WTC11 (cell line): ENCODE data around the gene FALEC. TPM values are rescaled to one million over a fixed set of nuclear protein-coding genes. Genes with fewer than 3 reads are reported as not detected.

Source experiments
- ATAC-seq: fragments of 200-7000 bp; cut with Tn5 transposase; 2 replicates; pipeline ENCODE4 v1.10.0; 2021; ENCODE audit warnings: mild to moderate bottlenecking, moderate library complexity
- CTCF ChIA-PET: fragments of 300-600 bp; sonication (Branson Sonifier 250); formaldehyde crosslinking; loops from one replicate; lab custom pipeline; 2021; ENCODE audit warnings: antibody characterized with exemption; lab: Charles Lee
- POLR2A ChIA-PET: fragments of 350-600 bp; sonication (Branson Sonifier 250); formaldehyde crosslinking; loops from one replicate; lab custom pipeline; 2021; ENCODE audit warnings: antibody characterized with exemption; lab: Charles Lee
- DNase-seq: peaks from one replicate; pipeline ENCODE4 v3.0.0; 2021; ENCODE audit warnings: low spot score
- H3K27ac Mint-ChIP-seq: 2 replicates; pipeline ENCODE4 v1.8.0; 2021; ENCODE audit warnings: mixed read lengths
- H3K27me3 Mint-ChIP-seq: 2 replicates; pipeline ENCODE4 v1.8.0; 2021; ENCODE audit warnings: low read depth, mild to moderate bottlenecking, moderate library complexity, mixed read lengths
- H3K36me3 Mint-ChIP-seq: 2 replicates; pipeline ENCODE4 v1.8.0; 2021; ENCODE audit warnings: mixed read lengths
- H3K4me1 Mint-ChIP-seq: 2 replicates; pipeline ENCODE4 v1.8.0; 2022; ENCODE audit warnings: mixed read lengths
- H3K4me3 Mint-ChIP-seq: 2 replicates; pipeline ENCODE4 v1.8.0; 2021; ENCODE audit warnings: mild to moderate bottlenecking, moderate library complexity, mixed read lengths
- H3K9me3 Mint-ChIP-seq: 2 replicates; pipeline ENCODE4 v1.8.0; 2021; ENCODE audit warnings: mixed read lengths
- ATF1 ChIP-seq: sonication (generic); formaldehyde crosslinking; IDR thresholded peaks from 2 replicates; pipeline ENCODE4 v1.8.1; 2023; ENCODE audit warnings: mild to moderate bottlenecking, moderate library complexity, missing genetic modification reagents
- E2F5 ChIP-seq: sonication (generic); formaldehyde crosslinking; IDR thresholded peaks from 2 replicates; pipeline ENCODE4 v1.8.1; 2022; ENCODE audit warnings: mild to moderate bottlenecking, moderate library complexity, missing genetic modification reagents
- IRF2 ChIP-seq: sonication (generic); formaldehyde crosslinking; IDR thresholded peaks from 2 replicates; pipeline ENCODE4 v1.8.0; 2022; ENCODE audit warnings: low read depth, missing genetic modification reagents, borderline replicate concordance
- JAZF1 ChIP-seq: fragments of 250-450 bp; sonication (Bioruptor Pico); IDR thresholded peaks from 2 replicates; pipeline ENCODE4 v1.9.0; 2021; ENCODE audit warnings: moderate library complexity, mild to moderate bottlenecking, inconsistent platforms
- NFATC4 ChIP-seq: fragments of 250-450 bp; sonication (Bioruptor Pico); IDR thresholded peaks from 2 replicates; pipeline ENCODE4 v1.9.0; 2021; ENCODE audit warnings: mild to moderate bottlenecking
- SOX15 ChIP-seq: fragments of 250-450 bp; sonication (Bioruptor Pico); IDR thresholded peaks from 2 replicates; pipeline ENCODE4 v1.9.0; 2021; ENCODE audit warnings: mild to moderate bottlenecking
- USF1 ChIP-seq: sonication (generic); formaldehyde crosslinking; IDR thresholded peaks from 2 replicates; pipeline ENCODE4 v1.8.0; 2022; ENCODE audit warnings: mild to moderate bottlenecking, missing genetic modification reagents
- ZBTB21 ChIP-seq: sonication (generic); formaldehyde crosslinking; IDR thresholded peaks from 2 replicates; pipeline ENCODE4 v1.8.1; 2023; ENCODE audit warnings: mild to moderate bottlenecking, missing genetic modification reagents, borderline replicate concordance
- ZBTB43 ChIP-seq: sonication (generic); formaldehyde crosslinking; IDR thresholded peaks from 2 replicates; pipeline ENCODE4 v1.8.1; 2023; ENCODE audit warnings: mild to moderate bottlenecking, missing genetic modification reagents
- ZNF317 ChIP-seq: sonication (generic); formaldehyde crosslinking; IDR thresholded peaks from 2 replicates; pipeline ENCODE4 v1.8.1; 2023; ENCODE audit warnings: low read depth, mild to moderate bottlenecking, moderate library complexity, missing genetic modification reagents, borderline replicate concordance
- ZNF423 ChIP-seq: fragments of 250-450 bp; sonication (Bioruptor Pico); IDR thresholded peaks from 2 replicates; pipeline ENCODE4 v2.1.2; 2022; ENCODE audit warnings: mild to moderate bottlenecking, moderate library complexity
- ZNF532 ChIP-seq: fragments of 250-450 bp; sonication (Bioruptor Pico); IDR thresholded peaks from 2 replicates; pipeline ENCODE4 v1.9.0; 2021; ENCODE audit warnings: mild to moderate bottlenecking, borderline replicate concordance
- total RNA-seq: library from RNA; stranded (reverse); gene quantifications from 3 replicates; pipeline ENCODE4 v1.2.3, GENCODE V29; 2021
- TF ChIP-seq, protein P1 (sequence below): sonication (generic); formaldehyde crosslinking; IDR thresholded peaks from 2 replicates; pipeline ENCODE4 v1.8.0; 2023; ENCODE audit warnings: missing genetic modification reagents, mild to moderate bottlenecking, borderline replicate concordance
- TF ChIP-seq, protein P2 (sequence below): fragments of 250-450 bp; sonication (Bioruptor Pico); IDR thresholded peaks from 2 replicates; pipeline ENCODE4 v1.9.0; 2021; ENCODE audit warnings: moderate library complexity, mild to moderate bottlenecking, inconsistent platforms, borderline replicate concordance
- TF ChIP-seq, protein P3 (sequence below): fragments of 250-450 bp; sonication (Bioruptor Pico); conservative IDR thresholded peaks from 2 replicates; pipeline ENCODE4 v1.9.0; 2021; ENCODE audit warnings: mild to moderate bottlenecking
- TF ChIP-seq, protein P4 (sequence below): sonication (generic); formaldehyde crosslinking; conservative IDR thresholded peaks from 2 replicates; pipeline ENCODE4 v1.8.1; 2022; ENCODE audit warnings: mild to moderate bottlenecking, missing genetic modification reagents
- TF ChIP-seq, protein P5 (sequence below): sonication (generic); formaldehyde crosslinking; IDR thresholded peaks from 2 replicates; pipeline ENCODE4 v1.8.1; 2023; ENCODE audit warnings: mild to moderate bottlenecking, missing genetic modification reagents, moderate library complexity

Gene FALEC
- total RNA-seq, 1 experiment from 2014 or later: 1.2 TPM

DNA sequence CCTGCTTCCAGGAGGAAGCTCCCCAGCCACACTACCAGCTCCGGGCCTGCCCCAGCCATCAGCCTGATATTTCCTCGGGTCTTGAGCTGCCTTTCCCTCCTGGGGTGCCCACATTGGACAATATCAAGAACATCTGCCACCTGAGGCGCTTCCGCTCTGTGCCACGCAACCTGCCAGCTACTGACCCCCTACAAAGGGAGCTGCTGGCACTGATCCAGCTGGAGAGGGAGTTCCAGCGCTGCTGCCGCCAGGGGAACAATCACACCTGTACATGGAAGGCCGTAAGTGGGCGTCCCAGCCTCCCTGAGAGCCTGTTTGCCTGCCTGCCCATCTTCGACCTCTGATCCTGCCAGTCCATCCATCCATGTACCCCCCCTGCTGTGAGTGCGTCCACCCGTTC, 4.0 kb upstream of the FALEC start:
- Mint-ChIP-seq H3K9me3 (no peaks in the 10 kb centered on the region), H3K4me3 (no peak overlapping the region), H3K27ac (no peak overlapping the region), H3K4me1 (peaks cover 4% of the 10 kb centered on the region), H3K27me3 (no peaks in the 10 kb centered on the region; the same call in 1 of the 2 replicates), H3K36me3 (peaks cover 12% of the 10 kb centered on the region)
- POLR2A ChIA-PET: no interaction called here
- ATAC-seq: no peak
- TF ChIP-seq ZNF423 (CRISPR knock-in tag) (no peak), ZBTB21 (CRISPR knock-in tag) (no peak), SOX15 (CRISPR knock-in tag) (no peak), ZBTB43 (CRISPR knock-in tag) (no peak), E2F5 (no peak), NFATC4 (no peak), ZNF317 (CRISPR knock-in tag) (no peak), ZNF532 (CRISPR knock-in tag) (no peak), ATF1 (CRISPR knock-in tag) (no peak), USF1 (CRISPR knock-in tag) (no peak), IRF2 (CRISPR knock-in tag) (no peak), JAZF1 (CRISPR knock-in tag) (no peak)
- TF ChIP-seq, protein P1, sequence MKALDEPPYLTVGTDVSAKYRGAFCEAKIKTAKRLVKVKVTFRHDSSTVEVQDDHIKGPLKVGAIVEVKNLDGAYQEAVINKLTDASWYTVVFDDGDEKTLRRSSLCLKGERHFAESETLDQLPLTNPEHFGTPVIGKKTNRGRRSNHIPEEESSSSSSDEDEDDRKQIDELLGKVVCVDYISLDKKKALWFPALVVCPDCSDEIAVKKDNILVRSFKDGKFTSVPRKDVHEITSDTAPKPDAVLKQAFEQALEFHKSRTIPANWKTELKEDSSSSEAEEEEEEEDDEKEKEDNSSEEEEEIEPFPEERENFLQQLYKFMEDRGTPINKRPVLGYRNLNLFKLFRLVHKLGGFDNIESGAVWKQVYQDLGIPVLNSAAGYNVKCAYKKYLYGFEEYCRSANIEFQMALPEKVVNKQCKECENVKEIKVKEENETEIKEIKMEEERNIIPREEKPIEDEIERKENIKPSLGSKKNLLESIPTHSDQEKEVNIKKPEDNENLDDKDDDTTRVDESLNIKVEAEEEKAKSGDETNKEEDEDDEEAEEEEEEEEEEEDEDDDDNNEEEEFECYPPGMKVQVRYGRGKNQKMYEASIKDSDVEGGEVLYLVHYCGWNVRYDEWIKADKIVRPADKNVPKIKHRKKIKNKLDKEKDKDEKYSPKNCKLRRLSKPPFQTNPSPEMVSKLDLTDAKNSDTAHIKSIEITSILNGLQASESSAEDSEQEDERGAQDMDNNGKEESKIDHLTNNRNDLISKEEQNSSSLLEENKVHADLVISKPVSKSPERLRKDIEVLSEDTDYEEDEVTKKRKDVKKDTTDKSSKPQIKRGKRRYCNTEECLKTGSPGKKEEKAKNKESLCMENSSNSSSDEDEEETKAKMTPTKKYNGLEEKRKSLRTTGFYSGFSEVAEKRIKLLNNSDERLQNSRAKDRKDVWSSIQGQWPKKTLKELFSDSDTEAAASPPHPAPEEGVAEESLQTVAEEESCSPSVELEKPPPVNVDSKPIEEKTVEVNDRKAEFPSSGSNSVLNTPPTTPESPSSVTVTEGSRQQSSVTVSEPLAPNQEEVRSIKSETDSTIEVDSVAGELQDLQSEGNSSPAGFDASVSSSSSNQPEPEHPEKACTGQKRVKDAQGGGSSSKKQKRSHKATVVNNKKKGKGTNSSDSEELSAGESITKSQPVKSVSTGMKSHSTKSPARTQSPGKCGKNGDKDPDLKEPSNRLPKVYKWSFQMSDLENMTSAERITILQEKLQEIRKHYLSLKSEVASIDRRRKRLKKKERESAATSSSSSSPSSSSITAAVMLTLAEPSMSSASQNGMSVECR: no peak
- TF ChIP-seq, protein P2, sequence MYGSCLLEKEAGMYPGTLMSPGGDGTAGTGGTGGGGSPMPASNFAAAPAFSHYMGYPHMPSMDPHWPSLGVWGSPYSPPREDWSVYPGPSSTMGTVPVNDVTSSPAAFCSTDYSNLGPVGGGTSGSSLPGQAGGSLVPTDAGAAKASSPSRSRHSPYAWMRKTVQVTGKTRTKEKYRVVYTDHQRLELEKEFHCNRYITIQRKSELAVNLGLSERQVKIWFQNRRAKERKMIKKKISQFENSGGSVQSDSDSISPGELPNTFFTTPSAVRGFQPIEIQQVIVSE (CRISPR knock-in tag): no peak
- TF ChIP-seq, protein P3, sequence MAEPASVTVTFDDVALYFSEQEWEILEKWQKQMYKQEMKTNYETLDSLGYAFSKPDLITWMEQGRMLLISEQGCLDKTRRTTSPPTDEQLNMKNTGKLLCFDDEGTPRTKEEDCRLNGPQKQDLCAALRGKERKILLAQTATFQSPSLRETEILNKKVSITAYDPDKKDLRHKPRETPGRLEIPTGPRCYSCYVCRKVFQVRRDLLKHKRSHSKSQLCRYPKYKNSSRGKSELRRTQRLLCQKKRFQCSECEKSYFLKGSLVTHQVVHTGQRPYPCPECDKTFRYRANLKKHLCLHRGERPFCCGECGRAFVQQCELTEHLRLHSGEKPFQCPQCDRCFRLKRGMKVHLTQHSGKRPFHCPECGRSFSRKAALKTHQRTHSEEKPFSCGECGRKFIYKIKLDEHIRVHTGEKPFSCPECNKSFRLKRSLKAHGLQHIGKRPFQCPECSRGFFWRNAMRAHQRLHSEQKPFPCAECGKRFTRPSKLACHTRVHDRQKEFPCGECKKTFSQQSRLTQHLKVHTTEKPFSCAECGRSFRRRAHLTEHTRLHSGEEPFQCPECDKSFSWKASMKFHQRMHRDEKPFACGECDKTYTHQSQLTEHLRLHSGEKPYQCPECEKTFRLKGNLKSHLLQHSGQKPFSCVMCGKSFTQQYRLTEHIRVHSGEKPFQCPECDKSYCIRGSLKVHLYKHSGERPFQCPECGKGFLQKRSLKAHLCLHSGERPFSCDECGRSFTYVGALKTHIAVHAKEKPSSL (CRISPR knock-in tag): no peak
- TF ChIP-seq, protein P4, sequence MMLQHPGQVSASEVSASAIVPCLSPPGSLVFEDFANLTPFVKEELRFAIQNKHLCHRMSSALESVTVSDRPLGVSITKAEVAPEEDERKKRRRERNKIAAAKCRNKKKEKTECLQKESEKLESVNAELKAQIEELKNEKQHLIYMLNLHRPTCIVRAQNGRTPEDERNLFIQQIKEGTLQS (CRISPR knock-in tag): no peak
- TF ChIP-seq, protein P5, sequence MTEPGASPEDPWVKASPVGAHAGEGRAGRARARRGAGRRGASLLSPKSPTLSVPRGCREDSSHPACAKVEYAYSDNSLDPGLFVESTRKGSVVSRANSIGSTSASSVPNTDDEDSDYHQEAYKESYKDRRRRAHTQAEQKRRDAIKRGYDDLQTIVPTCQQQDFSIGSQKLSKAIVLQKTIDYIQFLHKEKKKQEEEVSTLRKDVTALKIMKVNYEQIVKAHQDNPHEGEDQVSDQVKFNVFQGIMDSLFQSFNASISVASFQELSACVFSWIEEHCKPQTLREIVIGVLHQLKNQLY (CRISPR knock-in tag): no peak
- no peak for DNase-seq
- CTCF ChIA-PET: interaction anchor here (0.7 to 0.9 kb wide), 2 partner anchors 21 to 26 kb away, joined by 4 read pairs; no protein-coding TSS in a partner anchor
